Liver (tissue), 2 donors: ENCODE data around the gene PNO1.

Source experiments
- TF ChIP-seq, protein P1 (sequence below): fragments of 150-350 bp; IDR thresholded peaks from 2 replicates; pipeline ENCODE4 v1.5.1; 2017; ENCODE audit warnings: improper control_type of control experiment, low read depth, low read length; ENCODE audit not compliant: missing input control
- TF ChIP-seq, protein P2 (sequence below): IDR thresholded peaks from 2 replicates; pipeline ENCODE4 v1.6.1; 2016; ENCODE audit warnings: antibody characterized with exemption, mild to moderate bottlenecking
- TF ChIP-seq, protein P3 (sequence below): IDR thresholded peaks from 2 replicates; pipeline ENCODE4 v1.6.1; 2016; ENCODE audit warnings: antibody characterized with exemption
- donor health status: healthy.

DNA sequence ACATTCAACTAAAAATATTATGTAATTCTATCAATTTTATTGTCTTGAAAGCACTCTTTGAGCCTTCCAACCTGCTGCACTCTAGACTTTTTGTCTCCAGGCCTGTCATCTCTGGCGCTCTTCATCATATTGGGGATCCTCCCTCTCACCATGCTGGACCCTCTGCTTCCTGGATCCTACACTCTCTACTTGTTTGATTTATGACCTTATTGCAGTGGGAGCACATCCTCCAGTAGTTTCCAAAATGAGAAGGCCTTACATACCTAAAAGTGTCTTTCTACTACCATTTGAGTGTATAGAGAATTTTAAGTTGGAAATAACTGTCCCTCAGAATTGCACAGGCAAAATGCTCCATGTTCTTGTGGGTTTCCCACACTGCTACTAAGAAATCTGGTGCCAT, 25.2 kb downstream of the PNO1 start:
- TF ChIP-seq, protein P1, sequence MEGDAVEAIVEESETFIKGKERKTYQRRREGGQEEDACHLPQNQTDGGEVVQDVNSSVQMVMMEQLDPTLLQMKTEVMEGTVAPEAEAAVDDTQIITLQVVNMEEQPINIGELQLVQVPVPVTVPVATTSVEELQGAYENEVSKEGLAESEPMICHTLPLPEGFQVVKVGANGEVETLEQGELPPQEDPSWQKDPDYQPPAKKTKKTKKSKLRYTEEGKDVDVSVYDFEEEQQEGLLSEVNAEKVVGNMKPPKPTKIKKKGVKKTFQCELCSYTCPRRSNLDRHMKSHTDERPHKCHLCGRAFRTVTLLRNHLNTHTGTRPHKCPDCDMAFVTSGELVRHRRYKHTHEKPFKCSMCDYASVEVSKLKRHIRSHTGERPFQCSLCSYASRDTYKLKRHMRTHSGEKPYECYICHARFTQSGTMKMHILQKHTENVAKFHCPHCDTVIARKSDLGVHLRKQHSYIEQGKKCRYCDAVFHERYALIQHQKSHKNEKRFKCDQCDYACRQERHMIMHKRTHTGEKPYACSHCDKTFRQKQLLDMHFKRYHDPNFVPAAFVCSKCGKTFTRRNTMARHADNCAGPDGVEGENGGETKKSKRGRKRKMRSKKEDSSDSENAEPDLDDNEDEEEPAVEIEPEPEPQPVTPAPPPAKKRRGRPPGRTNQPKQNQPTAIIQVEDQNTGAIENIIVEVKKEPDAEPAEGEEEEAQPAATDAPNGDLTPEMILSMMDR: no peak
- TF ChIP-seq, protein P2, sequence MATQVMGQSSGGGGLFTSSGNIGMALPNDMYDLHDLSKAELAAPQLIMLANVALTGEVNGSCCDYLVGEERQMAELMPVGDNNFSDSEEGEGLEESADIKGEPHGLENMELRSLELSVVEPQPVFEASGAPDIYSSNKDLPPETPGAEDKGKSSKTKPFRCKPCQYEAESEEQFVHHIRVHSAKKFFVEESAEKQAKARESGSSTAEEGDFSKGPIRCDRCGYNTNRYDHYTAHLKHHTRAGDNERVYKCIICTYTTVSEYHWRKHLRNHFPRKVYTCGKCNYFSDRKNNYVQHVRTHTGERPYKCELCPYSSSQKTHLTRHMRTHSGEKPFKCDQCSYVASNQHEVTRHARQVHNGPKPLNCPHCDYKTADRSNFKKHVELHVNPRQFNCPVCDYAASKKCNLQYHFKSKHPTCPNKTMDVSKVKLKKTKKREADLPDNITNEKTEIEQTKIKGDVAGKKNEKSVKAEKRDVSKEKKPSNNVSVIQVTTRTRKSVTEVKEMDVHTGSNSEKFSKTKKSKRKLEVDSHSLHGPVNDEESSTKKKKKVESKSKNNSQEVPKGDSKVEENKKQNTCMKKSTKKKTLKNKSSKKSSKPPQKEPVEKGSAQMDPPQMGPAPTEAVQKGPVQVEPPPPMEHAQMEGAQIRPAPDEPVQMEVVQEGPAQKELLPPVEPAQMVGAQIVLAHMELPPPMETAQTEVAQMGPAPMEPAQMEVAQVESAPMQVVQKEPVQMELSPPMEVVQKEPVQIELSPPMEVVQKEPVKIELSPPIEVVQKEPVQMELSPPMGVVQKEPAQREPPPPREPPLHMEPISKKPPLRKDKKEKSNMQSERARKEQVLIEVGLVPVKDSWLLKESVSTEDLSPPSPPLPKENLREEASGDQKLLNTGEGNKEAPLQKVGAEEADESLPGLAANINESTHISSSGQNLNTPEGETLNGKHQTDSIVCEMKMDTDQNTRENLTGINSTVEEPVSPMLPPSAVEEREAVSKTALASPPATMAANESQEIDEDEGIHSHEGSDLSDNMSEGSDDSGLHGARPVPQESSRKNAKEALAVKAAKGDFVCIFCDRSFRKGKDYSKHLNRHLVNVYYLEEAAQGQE: no peak
- TF ChIP-seq, protein P3, sequence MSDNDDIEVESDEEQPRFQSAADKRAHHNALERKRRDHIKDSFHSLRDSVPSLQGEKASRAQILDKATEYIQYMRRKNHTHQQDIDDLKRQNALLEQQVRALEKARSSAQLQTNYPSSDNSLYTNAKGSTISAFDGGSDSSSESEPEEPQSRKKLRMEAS: no peak
